HG03469 (cell line): Measurements from ENCODE around the gene RUNX2.

Experiments
- ATAC-seq: cut with Tn5 transposase; IDR thresholded peaks from one replicate; pipeline ENCODE4 v1.9.1; 2021; ENCODE audit warnings: mild to moderate bottlenecking, moderate library complexity, moderate number of reproducible peaks; ENCODE audit not compliant: unreplicated experiment

The RUNX2 gene

DNA sequence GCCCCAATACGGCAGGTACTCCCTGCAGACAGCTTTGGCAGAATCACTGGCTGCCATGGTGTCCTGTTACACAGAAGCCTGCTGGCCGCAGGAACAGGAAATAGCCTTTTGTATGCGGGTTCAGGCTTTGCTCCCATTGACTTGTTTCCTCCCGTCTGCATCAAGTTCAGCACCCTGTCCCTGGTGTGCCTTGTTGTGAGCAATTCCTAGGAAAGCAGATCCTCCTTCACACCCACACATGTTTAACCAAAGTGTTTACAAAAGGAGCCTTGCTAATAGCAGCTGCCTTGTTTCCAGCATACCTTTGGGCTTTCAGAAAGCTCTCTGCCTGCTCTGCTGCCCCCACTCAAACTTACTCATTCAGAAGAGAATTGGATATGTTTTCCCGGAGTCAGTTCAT lies 176.8 kb downstream of the RUNX2 start:
- no peak for ATAC-seq

DNA sequence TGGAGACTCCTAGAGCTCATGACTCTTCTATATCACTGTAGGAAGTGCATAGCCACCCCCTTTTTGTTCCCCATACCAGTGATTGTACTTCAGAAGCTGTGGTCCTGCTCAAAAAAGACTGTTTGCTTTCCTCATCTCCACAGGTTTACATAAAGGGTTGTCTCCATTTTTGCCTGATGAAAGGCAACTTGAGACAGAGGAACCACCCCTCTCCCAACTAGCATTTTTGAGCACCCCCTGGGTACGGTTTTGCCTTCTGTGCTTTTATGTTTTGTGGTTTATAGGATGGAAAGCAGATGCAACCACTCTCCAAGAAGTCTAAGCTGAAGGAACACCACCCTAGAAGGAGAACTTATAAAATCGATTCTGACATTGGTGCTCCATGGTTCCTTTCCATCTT lies 177.3 kb downstream of the RUNX2 start:
- ATAC-seq = no peak

DNA sequence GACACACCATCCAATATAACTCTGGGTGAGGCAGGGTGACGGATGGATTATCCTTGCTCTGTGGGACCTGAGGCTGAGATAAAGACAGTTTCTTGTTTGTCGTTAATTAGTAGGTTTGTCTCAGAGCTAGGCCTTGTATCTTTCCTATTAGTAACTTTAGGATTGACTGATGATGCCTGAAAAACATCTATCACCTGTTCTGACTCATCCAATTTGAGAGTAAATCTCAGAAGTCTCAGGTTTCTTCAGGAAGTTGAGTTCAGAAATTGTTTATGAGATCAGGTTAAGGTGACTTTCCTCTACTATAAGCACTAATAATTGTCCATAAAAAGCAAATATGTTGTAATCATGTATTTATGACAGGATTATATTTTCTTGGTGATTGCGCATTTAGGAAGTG lies 179.1 kb downstream of the RUNX2 start:
- ATAC-seq = no peak

DNA sequence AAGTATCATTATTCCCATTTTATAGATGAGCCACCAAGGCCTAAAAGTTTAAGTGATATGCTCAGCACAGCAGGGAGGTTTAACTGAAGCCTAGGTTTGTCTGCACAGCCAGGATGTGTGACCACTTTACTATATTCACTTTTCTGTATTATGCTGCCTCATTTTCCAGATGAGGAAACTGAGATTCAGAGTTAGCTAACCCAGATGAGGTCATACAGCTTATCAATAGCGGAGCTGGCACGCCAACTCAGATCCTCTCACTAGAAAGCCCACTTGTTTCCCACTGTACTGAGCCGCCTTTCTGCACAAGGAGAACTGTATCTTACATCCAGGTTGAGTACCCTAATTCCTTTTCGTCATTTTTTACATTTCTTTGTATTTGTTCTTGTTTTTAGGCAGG lies 181.3 kb downstream of the RUNX2 start:
- ATAC-seq = no peak

DNA sequence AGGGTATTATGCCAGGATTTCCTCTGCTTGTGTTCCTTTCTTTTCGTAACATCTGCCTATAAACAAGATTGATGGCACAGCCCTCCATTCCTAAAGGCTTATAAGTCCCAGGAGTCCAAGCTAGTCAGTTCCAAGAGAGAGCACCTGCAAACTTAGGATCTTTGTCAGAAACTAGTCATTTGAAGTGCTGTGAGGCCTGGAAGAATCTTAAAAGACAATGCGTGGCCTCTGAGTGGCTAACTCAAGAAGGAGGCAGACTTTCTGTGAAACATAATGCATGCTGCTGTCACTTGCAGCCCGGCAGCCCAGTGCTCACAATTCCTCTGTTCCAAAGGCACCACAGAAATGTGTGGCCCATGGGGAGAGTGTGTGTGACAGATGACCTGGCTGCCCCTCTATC lies 184.6 kb downstream of the RUNX2 start:
- no peak for ATAC-seq

DNA sequence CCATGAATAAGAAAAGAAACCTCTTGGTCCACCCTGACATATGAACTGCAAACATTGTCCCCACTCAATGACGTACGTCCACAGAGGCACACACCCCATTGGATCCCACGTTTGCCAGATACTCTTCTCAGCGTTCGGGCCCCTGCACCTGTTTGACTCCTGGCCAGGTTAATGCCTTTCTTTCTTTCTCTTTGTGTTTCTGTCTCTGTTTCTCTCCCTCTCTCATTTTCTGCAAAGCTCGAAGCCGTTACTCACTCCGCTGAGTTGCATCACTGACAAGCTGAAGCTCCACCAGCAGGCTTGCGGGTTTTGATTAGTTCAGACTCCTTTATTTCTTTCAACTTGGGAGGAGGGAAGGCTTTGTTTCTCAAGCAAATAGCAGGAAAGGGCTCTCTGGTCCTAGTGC lies 185.1 kb downstream of the RUNX2 start:
- ATAC-seq = no peak

DNA sequence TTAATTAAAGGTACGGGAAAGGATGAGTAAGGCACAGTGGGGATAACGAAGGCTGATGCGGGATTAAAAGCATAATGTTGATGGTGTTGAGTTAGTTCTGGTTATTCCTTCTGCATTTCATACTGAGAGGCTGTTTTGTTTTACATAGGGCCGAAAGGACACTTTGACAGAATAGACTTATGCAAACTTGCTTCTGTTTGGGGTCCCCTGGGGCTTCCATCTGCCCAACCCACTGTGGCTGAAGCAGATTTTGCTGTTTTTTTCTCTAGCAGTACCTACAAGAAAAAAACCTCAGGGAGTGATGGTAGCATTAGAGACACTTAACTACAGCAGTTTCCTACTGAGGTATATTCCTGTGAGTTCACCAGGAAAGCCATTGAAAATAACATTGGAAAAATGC lies 185.7 kb downstream of the RUNX2 start:
- ATAC-seq = no peak

DNA sequence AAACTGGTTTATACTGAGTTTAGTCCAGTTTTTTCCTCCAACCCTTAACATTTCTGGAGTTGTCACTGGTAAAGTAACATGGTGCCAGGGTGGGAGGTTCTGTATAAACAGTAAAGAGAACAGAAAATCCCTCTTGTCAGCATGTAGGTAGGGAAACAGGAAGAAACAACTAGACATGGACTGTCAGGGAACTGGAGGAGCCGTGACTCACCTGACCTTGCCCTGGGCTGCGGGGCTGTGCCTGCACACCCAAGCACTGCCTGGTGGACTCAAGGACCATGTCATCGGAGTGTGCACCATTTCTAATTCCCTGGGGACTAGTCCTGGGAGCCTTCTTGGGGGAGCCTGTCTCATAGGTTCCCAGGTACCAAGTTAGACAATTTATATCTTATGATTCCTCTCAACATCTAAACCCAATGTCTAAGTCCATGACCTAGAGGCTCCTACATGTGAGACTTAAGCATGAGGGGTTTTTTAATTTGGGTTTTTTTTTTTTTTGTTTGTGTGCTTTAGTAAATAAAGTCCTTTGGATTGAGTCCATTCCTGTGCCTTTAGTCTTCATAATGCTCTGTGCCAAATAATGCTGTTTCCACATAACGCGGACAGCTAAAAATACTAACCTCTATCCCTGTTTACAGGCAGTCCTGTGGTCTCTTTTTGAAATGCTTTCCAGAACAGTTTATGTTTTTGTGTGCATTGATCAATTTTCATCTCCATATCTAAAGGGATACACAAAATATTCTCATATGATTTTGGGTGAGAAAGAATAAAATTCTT lies 186.5 kb downstream of the RUNX2 start:
- ATAC-seq = no peak

DNA sequence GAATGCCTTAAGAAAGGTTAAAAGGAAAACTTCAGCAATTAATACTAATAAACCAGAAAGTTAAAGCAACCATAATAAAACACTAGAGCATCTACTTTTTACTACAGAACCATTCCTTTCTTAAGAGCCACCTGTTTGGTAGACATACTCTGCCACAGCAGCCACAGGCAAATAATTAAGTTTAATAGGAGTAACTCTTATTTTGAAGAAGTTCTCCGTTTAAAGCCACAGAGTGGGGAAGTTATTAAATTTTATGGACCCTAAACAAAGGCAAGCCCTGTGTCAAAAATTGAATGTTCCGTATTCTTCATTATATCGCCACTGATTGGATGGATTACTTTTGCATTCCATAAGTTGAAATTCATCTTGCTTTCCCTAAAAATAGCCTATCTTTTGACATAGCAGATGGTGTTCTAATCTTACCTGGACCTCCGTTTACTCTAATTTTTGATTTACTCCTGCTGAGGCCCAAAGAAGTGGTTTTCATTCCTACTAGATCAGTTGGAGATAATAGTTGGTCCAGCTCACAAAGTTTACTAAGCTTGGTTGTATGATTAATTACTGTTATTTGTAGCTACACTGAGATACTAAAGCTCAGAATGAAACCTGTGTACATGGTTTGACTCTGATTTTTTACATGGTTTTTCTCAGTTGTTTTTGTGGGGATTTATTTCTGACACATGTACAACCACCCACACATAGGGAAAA lies 190.0 kb downstream of the RUNX2 start:
- ATAC-seq = no peak

DNA sequence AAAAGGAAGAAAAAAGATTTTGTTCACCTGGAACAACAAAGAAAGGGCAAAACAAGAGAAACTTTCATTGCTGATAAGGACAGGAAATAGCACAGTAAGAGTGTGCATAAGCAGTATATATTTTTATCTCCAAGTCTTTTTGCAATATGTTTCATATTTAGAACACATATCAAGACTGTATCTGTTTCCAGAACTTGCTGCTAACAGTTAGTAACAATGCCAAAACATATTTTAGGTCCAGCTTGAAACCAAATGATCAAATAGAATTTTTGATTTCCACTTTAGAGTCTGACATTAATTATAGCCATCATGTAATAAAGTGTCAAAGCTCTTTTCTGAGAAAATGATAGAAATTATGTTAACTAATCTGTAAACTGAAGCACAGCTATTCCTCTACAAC lies 193.1 kb downstream of the RUNX2 start:
- no peak for ATAC-seq

DNA sequence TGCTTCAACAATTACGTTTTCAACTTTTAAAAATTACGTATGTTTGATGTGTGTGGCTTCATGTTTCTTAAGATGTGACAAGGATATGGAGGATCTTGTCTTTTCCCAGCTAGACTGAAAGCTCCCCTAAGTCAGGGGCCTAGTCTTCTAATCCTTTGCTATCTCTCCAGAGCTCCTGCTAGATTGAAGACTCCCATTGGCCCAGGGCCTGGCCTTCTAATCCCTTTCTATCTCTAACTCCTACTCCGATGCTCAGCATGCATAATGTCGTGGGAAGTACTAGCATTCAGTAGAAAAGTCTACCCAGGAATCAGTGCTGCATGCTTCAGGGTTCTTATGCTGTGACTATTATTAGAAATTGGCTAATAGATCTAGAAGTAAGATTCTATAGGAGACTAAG lies 194.4 kb downstream of the RUNX2 start:
- ATAC-seq = no peak

DNA sequence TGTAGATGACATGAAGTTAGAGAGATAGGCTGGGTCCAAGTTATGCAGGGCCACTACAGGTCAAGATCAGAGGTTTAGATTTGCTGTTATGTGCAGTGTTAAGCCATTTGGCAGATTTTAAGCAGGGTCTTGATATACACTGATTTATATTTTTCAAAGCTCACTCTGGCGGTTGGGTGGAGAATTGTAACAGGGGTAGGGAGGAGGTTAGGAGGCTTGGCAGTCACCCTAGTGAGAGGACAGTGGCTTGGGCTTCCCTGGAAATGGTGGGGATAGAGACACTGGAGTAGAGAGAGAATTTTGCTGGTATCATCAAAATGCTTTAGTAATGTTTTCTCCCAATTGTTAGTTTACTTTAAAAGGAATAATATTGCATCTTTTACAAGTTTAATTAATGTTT lies 199.1 kb downstream of the RUNX2 start:
- ATAC-seq = no peak

DNA sequence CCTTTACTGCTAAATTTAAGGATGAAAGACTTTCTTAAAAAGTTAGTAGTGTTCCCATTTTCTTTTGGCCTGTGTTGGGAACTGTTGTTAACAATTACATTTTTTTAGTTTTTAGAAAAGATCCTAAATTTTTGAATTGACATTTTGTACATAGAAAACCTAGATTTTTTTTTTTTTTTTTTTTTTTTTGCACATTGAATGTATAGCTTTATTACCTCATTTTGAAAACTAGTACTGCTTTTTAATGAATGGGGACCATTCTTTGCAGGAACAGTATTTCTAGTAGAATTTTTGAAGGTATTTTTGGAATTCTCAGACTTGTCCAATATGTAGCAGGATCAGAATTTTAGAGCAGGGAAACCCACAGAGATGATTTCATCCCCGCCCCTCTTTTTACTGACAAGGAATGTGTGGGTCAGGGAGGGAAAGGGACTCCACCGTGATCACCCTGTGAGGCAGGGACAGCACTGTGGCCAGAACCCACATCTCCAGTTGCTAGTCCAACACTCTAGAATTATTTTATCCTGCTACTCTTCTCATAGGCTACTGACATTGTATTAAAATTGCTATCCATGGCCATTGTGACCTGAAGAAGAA lies 204.0 kb downstream of the RUNX2 start:
- no peak for ATAC-seq

DNA sequence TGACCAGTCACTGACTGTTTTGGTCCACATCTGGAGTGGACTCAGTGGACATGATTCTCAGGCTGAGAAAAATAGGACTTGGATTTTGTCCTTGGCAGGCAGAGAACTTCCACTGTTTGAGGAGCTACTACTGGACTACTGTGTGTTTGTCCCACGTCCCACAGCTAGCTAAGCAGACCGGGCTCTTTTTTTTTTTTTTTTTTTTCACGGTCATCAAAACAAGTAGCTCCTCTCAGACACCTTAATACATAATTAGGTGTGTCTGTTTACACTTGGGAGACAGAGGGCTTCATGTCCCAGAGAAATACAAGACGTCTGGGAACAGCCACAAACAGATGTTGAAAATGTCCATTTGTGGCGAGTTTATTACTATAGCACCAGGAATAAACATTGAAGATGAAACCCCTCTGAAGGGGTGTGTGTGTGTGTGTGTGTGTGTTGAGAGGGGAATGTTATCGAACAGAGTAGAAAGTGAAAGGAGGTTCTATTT lies 204.6 kb downstream of the RUNX2 start:
- ATAC-seq = no peak

DNA sequence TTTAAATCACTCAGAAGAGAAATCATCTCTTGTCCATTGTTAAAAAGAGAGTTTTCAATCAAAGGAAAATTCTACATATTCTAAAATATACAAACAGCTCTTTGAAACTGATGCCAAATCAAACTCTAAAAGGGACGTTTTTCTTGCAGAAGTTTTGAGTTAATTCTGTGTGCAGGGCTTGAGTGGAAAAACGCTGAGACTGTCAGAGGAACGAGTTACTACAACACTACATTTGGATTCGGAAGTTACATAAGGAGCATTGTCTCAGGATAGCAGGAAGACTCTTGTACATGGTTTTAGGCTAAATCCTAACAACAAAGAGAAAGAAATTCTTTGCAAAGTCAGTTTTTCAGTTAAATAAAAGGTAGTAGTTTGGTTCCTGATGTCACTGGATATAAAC lies 205.3 kb downstream of the RUNX2 start:
- ATAC-seq = no peak

DNA sequence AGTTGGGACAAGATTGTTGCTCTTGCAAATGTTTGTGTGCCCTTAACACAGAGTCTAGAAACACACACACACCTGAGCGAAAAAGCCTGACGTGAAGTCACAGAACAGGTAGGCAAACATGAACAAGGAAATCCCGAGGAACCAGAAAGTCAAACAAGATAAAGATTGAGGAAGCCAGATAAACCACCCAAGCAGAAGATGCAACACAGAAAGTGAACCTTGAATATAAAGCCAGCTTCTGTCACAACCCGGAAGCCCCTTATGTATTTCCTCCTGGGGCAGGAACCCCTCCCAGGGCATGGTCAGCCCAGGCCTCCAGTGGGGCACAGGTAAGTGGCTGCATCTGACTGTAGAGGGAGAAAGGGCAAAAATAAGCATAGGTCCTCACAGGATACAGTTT lies 207.8 kb downstream of the RUNX2 start:
- no peak for ATAC-seq

DNA sequence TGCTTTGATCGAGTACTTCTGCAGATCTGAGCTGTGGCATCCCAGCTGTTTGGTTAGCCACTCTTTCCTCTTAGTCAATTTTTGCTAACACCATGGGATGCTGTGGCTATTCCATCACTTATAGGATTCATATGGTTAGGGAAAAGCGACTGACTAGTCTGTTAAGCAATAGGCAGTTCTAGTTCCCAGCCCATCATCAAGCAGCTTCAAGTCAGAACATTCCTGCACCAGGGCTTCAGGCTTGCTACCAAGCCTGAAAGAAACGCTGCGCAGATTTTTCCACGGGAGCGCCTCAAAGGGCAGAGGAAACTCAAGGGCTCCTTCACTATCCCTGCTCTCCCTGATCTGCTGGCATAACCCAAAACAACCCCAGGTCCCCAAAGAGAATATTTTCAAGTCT lies 209.4 kb downstream of the RUNX2 start:
- ATAC-seq = no peak

DNA sequence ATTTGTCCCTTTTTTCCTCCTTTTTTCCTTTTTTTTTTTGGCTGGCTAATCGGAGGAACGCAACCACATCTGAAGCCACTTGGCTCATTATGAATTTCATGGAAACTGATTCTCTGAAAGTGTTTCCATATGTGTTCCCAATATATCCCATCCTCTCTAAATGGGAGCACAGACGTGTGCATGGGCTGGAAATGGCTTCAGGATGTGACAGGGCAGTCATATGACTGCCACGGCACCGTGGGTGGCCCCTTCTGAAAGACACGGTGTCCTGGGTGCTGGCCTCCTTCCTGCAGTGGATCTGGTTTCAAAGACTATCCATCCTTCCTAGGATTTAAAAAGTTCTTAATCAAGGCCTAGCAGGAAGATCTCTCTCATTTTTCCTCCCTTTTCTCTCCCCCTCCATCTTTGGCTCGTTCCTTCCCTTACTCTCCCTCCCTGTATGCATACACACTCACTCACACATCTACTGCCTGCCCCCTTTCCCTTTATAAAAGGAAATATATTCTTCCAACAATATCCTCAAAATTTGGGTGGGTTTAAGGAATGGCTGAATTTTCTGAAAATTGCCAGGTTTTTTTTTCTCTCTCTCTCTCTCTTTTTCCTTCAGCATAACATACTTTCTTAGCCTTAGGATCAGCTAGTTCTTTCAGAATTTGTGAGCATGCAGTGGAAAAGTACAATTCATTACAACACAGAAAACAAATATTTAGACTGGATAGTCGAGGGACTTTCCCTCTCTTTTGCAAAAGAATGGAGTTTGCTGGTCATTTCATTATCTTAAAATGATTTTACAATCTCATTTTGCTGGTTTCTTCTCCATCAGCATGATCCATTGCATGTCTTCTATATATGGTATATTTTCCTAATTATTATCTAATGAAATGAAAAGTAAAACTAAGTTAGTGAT lies 210.8 kb downstream of the RUNX2 start:
- no peak for ATAC-seq

DNA sequence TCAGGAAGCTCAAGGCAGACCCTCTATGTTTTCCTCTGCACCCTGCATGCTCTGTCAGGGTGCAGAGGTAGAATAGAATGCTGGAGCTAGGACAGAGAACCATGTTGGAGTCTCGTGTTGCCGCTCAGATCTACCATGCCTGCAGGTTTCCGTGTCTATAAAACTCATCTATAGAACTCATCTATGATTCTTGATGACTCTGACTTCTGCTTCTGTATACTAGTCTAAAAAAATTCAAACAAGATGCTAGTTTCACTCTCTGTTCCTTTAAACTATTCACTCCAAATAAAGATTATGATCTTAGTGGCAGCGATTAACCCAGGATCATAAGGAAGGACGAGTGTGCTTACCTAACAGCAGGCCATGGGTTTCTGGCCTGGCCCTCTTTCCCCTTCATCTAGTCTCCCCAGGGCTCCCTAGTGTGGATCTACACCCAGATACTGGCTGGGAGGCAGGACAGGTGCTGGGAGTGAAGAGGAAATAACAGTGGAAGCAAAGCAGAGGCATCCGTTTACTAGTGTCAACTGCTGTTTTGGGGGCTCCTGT lies 212.3 kb downstream of the RUNX2 start:
- ATAC-seq = no peak

DNA sequence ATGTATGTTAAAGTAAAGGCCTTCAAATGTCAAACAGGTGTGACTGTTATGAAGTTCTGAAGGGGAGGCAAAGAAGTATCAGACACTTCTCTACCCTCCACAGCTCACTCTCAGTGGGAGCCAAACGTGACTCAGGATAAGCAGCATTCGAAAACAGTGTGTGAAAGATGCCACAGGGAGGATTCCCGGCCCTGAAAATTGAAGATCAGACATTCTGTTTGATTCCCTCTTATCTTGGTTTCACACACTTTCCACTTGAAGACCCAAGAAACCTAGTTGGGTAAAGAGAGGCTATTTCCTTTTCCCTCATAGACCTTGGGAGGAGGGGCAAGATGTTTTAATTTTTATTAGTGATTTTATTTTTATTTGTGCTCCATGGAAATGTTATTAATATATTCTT lies 213.8 kb downstream of the RUNX2 start:
- ATAC-seq = no peak
